ENCODE results near the gene LYL1. TPM values are rescaled to one million over a fixed set of nuclear protein-coding genes. Genes with fewer than 3 reads are reported as not detected.

LYL1 gene
- total RNA-seq, 2 experiments from 2014 or later = 3.3 to 3.8 TPM

- POLR2A ChIA-PET = no interaction called here
- H3K36me3 Mint-ChIP-seq (ENCODE audit: low read depth) = no peaks in the 10 kb centered on the region
- no peak for DNase-seq
- no peak overlapping the region for H3K27ac Mint-ChIP-seq
- ATAC-seq = no peak
- CTCF ChIA-PET = interaction anchor here (1.0 to 4.0 kb wide), 6 partner anchors 15 to 94 kb away, joined by 3 to 47 read pairs (median 8); no protein-coding TSS in a partner anchor
- no peaks in the 10 kb centered on the region for H3K9me3 Mint-ChIP-seq (ENCODE audit: insufficient read depth)
- no peak overlapping the region for H3K4me3 Mint-ChIP-seq
- peaks cover 24% of the 10 kb centered on the region for H3K27me3 Mint-ChIP-seq (ENCODE audit: low read depth)
- peaks cover 9% of the 10 kb centered on the region for H3K4me1 Mint-ChIP-seq (ENCODE audit: low read depth)
Measured at GRCh38 chr19:13058951-13059660, 43.6 kb downstream of the LYL1 start.

- Mint-ChIP-seq H3K36me3 (ENCODE audit: low read depth) (no peaks in the 10 kb centered on the region), H3K9me3 (ENCODE audit: insufficient read depth) (no peaks in the 10 kb centered on the region), H3K27me3 (ENCODE audit: low read depth) (peaks cover 19% of the 10 kb centered on the region), H3K27ac (no peak overlapping the region), H3K4me1 (ENCODE audit: low read depth) (peaks cover 9% of the 10 kb centered on the region), H3K4me3 (no peak overlapping the region)
- CTCF ChIA-PET = interaction anchor here (1.3 to 3.8 kb wide), 3 partner anchors 24 to 92 kb away, joined by 7 to 21 read pairs (median 8); no protein-coding TSS in a partner anchor
- no peak for ATAC-seq
- DNase-seq = no peak
- POLR2A ChIA-PET = no interaction called here
Measured at GRCh38 chr19:13057744-13058143, 44.9 kb downstream of the LYL1 start.

GRCh38 chr19:13057147-13057572 lies 45.5 kb downstream of the LYL1 start:
- POLR2A ChIA-PET = no interaction called here
- no peaks in the 10 kb centered on the region for H3K9me3 Mint-ChIP-seq (ENCODE audit: insufficient read depth)
- H3K27me3 Mint-ChIP-seq (ENCODE audit: low read depth) = peaks cover 19% of the 10 kb centered on the region
- H3K4me1 Mint-ChIP-seq (ENCODE audit: low read depth) = peaks cover 9% of the 10 kb centered on the region
- no peak for ATAC-seq
- no peak for DNase-seq
- H3K4me3 Mint-ChIP-seq = no peak overlapping the region
- H3K27ac Mint-ChIP-seq = no peak overlapping the region
- H3K36me3 Mint-ChIP-seq (ENCODE audit: low read depth) = no peaks in the 10 kb centered on the region
- CTCF ChIA-PET = interaction anchor here (1.2 to 3.8 kb wide), 3 partner anchors 13 to 80 kb away, joined by 3 to 21 read pairs (median 8); no protein-coding TSS in a partner anchor

- Mint-ChIP-seq H3K27ac (no peak overlapping the region), H3K4me3 (no peak overlapping the region), H3K9me3 (ENCODE audit: insufficient read depth) (no peaks in the 10 kb centered on the region), H3K36me3 (ENCODE audit: low read depth) (no peaks in the 10 kb centered on the region), H3K4me1 (ENCODE audit: low read depth) (peaks cover 12% of the 10 kb centered on the region), H3K27me3 (ENCODE audit: low read depth) (peaks cover 20% of the 10 kb centered on the region)
- CTCF ChIA-PET = interaction anchor here (0.7 to 3.8 kb wide), 4 partner anchors 10 to 79 kb away, joined by 3 to 21 read pairs (median 7); no protein-coding TSS in a partner anchor
- ATAC-seq (no peak), DNase-seq (no peak)
- POLR2A ChIA-PET = no interaction called here
Measured at GRCh38 chr19:13056052-13056660, 46.5 kb downstream of the LYL1 start.

GRCh38 chr19:13055213-13056051 lies 47.2 kb downstream of the LYL1 start:
- Mint-ChIP-seq H3K27ac (no peak overlapping the region), H3K27me3 (ENCODE audit: low read depth) (peaks cover 18% of the 10 kb centered on the region), H3K9me3 (ENCODE audit: insufficient read depth) (no peaks in the 10 kb centered on the region), H3K4me1 (ENCODE audit: low read depth) (peaks cover 7% of the 10 kb centered on the region), H3K36me3 (ENCODE audit: low read depth) (no peaks in the 10 kb centered on the region), H3K4me3 (no peak overlapping the region)
- ATAC-seq = no peak
- no peak for DNase-seq
- CTCF ChIA-PET = interaction anchor here (2.5 to 3.1 kb wide), 2 partner anchors 22 to 90 kb away, joined by 10 to 11 read pairs; no protein-coding TSS in a partner anchor
- POLR2A ChIA-PET = interaction anchor here (0.6 kb wide), 1 partner anchor 170 kb away, joined by 3 read pairs; no protein-coding TSS in a partner anchor

- Mint-ChIP-seq H3K27ac (no peak overlapping the region), H3K27me3 (ENCODE audit: low read depth) (peaks cover 18% of the 10 kb centered on the region), H3K36me3 (ENCODE audit: low read depth) (no peaks in the 10 kb centered on the region), H3K9me3 (ENCODE audit: insufficient read depth) (no peaks in the 10 kb centered on the region), H3K4me1 (ENCODE audit: low read depth) (peaks cover 7% of the 10 kb centered on the region), H3K4me3 (no peak overlapping the region)
- CTCF ChIA-PET = interaction anchor here (2.5 to 3.1 kb wide), 2 partner anchors 21 to 89 kb away, joined by 10 to 11 read pairs; no protein-coding TSS in a partner anchor
- POLR2A ChIA-PET = interaction anchor here (0.6 to 1.3 kb wide), 3 partner anchors 10 to 169 kb away, joined by 3 to 7 read pairs (median 3); no protein-coding TSS in a partner anchor
- DNase-seq = no peak
- no peak for ATAC-seq
Measured at GRCh38 chr19:13054626-13055212, 47.9 kb downstream of the LYL1 start.

GRCh38 chr19:13053761-13054625 lies 48.7 kb downstream of the LYL1 start:
- Mint-ChIP-seq H3K27ac (no peak overlapping the region), H3K9me3 (ENCODE audit: insufficient read depth) (no peaks in the 10 kb centered on the region), H3K27me3 (ENCODE audit: low read depth) (peaks cover 18% of the 10 kb centered on the region), H3K4me1 (ENCODE audit: low read depth) (peaks cover 7% of the 10 kb centered on the region), H3K36me3 (ENCODE audit: low read depth) (no peaks in the 10 kb centered on the region), H3K4me3 (no peak overlapping the region)
- ChIA-PET CTCF (interaction anchor here (0.7 to 3.1 kb wide), 4 partner anchors 20 to 89 kb away, joined by 3 to 11 read pairs (median 8); no protein-coding TSS in a partner anchor), POLR2A (interaction anchor here (1.0 to 1.3 kb wide), 2 partner anchors 10 to 20 kb away, joined by 3 to 7 read pairs; no protein-coding TSS in a partner anchor)
- DNase-seq = no peak
- ATAC-seq = no peak

GRCh38 chr19:13053238-13053637 lies 49.4 kb downstream of the LYL1 start:
- peaks cover 7% of the 10 kb centered on the region for H3K4me1 Mint-ChIP-seq (ENCODE audit: low read depth)
- no peak overlapping the region for H3K27ac Mint-ChIP-seq
- ATAC-seq (no peak), DNase-seq (no peak)
- POLR2A ChIA-PET = interaction anchor here (1.0 to 1.3 kb wide), 2 partner anchors 9 to 21 kb away, joined by 3 to 7 read pairs; no protein-coding TSS in a partner anchor
- H3K4me3 Mint-ChIP-seq = no peak overlapping the region
- no peaks in the 10 kb centered on the region for H3K36me3 Mint-ChIP-seq (ENCODE audit: low read depth)
- CTCF ChIA-PET = interaction anchor here (2.2 to 2.5 kb wide), 2 partner anchors 23 to 88 kb away, joined by 6 to 10 read pairs; no protein-coding TSS in a partner anchor
- H3K27me3 Mint-ChIP-seq (ENCODE audit: low read depth) = peaks cover 13% of the 10 kb centered on the region
- H3K9me3 Mint-ChIP-seq (ENCODE audit: insufficient read depth) = no peaks in the 10 kb centered on the region

- ATAC-seq (no peak), DNase-seq (no peak)
- peaks cover 13% of the 10 kb centered on the region for H3K27me3 Mint-ChIP-seq (ENCODE audit: low read depth)
- peaks cover 7% of the 10 kb centered on the region for H3K4me1 Mint-ChIP-seq (ENCODE audit: low read depth)
- no peaks in the 10 kb centered on the region for H3K36me3 Mint-ChIP-seq (ENCODE audit: low read depth)
- H3K9me3 Mint-ChIP-seq (ENCODE audit: insufficient read depth) = no peaks in the 10 kb centered on the region
- H3K4me3 Mint-ChIP-seq = no peak overlapping the region
- CTCF ChIA-PET = interaction anchor here (1.8 to 4.4 kb wide), 5 partner anchors 9 to 87 kb away, joined by 5 to 21 read pairs (median 7); no protein-coding TSS in a partner anchor
- H3K27ac Mint-ChIP-seq = no peak overlapping the region
- POLR2A ChIA-PET = no interaction called here
Measured at GRCh38 chr19:13052447-13053175, 50.0 kb downstream of the LYL1 start.

Data from activated CD8-positive, alpha-beta T cell treated with anti-CD3 and anti-CD28 coated beads, Interleukin-2, amount 10 ng/mL, durations not matched to agents 7 days and 5 days (primary cell).